CD14-positive monocyte (primary cell): Measurements from ENCODE around the gene KDM4C. TPM values are rescaled to one million over a fixed set of nuclear protein-coding genes. Genes with fewer than 3 reads are reported as not detected.
A peak's percentile ranks its signal among the peaks of the same experiment; 100 is the strongest.

Experiments
- DNase-seq, 3 donors: peaks; one replicate each; pipeline ENCODE4 v3.0.0-alpha.2; 2011 to 2022
- H2AFZ ChIP-seq: 2 replicates; pipeline ENCODE4 v1.6.0; 2012; ENCODE audit warnings: mild to moderate bottlenecking, low read depth, low read length, inconsistent platforms; ENCODE audit not compliant: insufficient read depth, poor library complexity, severe bottlenecking
- H3K27ac ChIP-seq, 2 donors: 1 replicate in 1 of 2; 2 replicates in 1 of 2; pipeline ENCODE4 v1.5.1; 2012 to 2013; ENCODE audit warnings: low read length in 2 of 2, control low read depth in 1 of 2, inconsistent platforms in 1 of 2, low read depth in 1 of 2, mild to moderate bottlenecking in 1 of 2
- H3K27me3 ChIP-seq, 2 donors: one replicate each; pipeline versions ENCODE4 v1.6.0 to v1.6.1; 2011 to 2013; ENCODE audit warnings: low read length in 2 of 2; ENCODE audit not compliant: control insufficient read depth in 2 of 2, insufficient read depth in 2 of 2
- H3K36me3 ChIP-seq, 2 donors: replicated peaks in 1 of 2; 1 replicate in 1 of 2; 2 replicates in 1 of 2; pipeline versions ENCODE4 v1.5.1 to v1.6.1; 2012 to 2013; ENCODE audit warnings: low read length in 2 of 2, control low read depth in 1 of 2, inconsistent platforms in 1 of 2, mild to moderate bottlenecking in 1 of 2; ENCODE audit not compliant: insufficient read depth in 2 of 2, control insufficient read depth in 1 of 2
- H3K4me1 ChIP-seq, 2 donors: 1 replicate in 1 of 2; 2 replicates in 1 of 2; pipeline versions ENCODE4 v1.5.1 to v1.6.1; 2012 to 2013; ENCODE audit warnings: low read length in 2 of 2, control low read depth in 1 of 2, inconsistent platforms in 1 of 2, mild to moderate bottlenecking in 1 of 2, moderate library complexity in 1 of 2; ENCODE audit not compliant: insufficient read depth in 2 of 2, control insufficient read depth in 1 of 2
- H3K4me2 ChIP-seq: replicated peaks from 2 replicates; pipeline ENCODE3; 2012; ENCODE audit warnings: low read length, moderate library complexity, mild to moderate bottlenecking; ENCODE audit not compliant: poor library complexity, severe bottlenecking; ENCODE audit errors: extremely low read depth
- H3K4me3 ChIP-seq, 3 experiments: fragments of 200-600 bp in 1 of 3; sonication (generic) in 1 of 3; replicated peaks in 1 of 3; 1 replicate in 2 of 3; 2 replicates in 1 of 3; pipeline ENCODE4 v1.5.1; 2011 to 2013; ENCODE audit warnings: low read length in 3 of 3, mild to moderate bottlenecking in 3 of 3, control low read depth in 2 of 3, low read depth in 2 of 3, inconsistent platforms in 1 of 3, moderate library complexity in 1 of 3
- H3K79me2 ChIP-seq: 2 replicates; pipeline ENCODE4 v1.6.0; 2012; ENCODE audit warnings: mild to moderate bottlenecking, control low read depth, inconsistent platforms, low read length, moderate library complexity; ENCODE audit not compliant: insufficient read depth
- H3K9ac ChIP-seq: 2 replicates; pipeline ENCODE4 v1.6.0; 2017; ENCODE audit warnings: low read length, mild to moderate bottlenecking; ENCODE audit not compliant: insufficient read depth, poor library complexity, severe bottlenecking
- H3K9me3 ChIP-seq, 2 donors: replicated peaks in 1 of 2; 1 replicate in 1 of 2; 2 replicates in 1 of 2; pipeline versions ENCODE4 v1.5.1 to v1.6.1; 2012 to 2013; ENCODE audit warnings: low read length in 2 of 2, control low read depth in 1 of 2; ENCODE audit not compliant: control insufficient read depth in 1 of 2, insufficient read depth in 1 of 2
- H4K20me1 ChIP-seq: 2 replicates; pipeline ENCODE4 v1.6.0; 2012; ENCODE audit warnings: mild to moderate bottlenecking, low read length, control low read depth, moderate library complexity; ENCODE audit not compliant: insufficient read depth
- H3K27ac Mint-ChIP-seq, 7 donors: one replicate each; pipeline ENCODE4 v1.8.0; 2020; ENCODE audit warnings: mild to moderate bottlenecking in 7 of 7, mixed read lengths in 7 of 7, moderate library complexity in 6 of 7, inconsistent platforms in 2 of 7
- H3K27me3 Mint-ChIP-seq, 3 donors: one replicate each; pipeline ENCODE4 v1.8.0; 2021 to 2022; ENCODE audit warnings: low read depth in 3 of 3, mild to moderate bottlenecking in 3 of 3, mixed read lengths in 3 of 3, moderate library complexity in 3 of 3, inconsistent platforms in 1 of 3
- H3K36me3 Mint-ChIP-seq, 2 donors: one replicate each; pipeline ENCODE4 v1.8.0; 2020; ENCODE audit warnings: mixed read lengths in 2 of 2, inconsistent platforms in 1 of 2, mild to moderate bottlenecking in 1 of 2
- H3K4me1 Mint-ChIP-seq: one replicate; pipeline ENCODE4 v1.8.0; 2020; ENCODE audit warnings: mild to moderate bottlenecking, mixed read lengths
- H3K4me3 Mint-ChIP-seq, 2 donors: one replicate each; pipeline ENCODE4 v1.8.0; 2020; ENCODE audit warnings: mild to moderate bottlenecking in 2 of 2, mixed read lengths in 2 of 2, moderate library complexity in 1 of 2
- H3K9me3 Mint-ChIP-seq, 7 donors: one replicate each; pipeline ENCODE4 v1.8.0; 2020 to 2022; ENCODE audit warnings: mixed read lengths in 7 of 7, mild to moderate bottlenecking in 6 of 7, moderate library complexity in 6 of 7, inconsistent platforms in 2 of 7
- CTCF ChIP-seq: fragments of 200-600 bp; IDR thresholded peaks from one replicate; pipeline ENCODE4 v1.8.0; 2022; ENCODE audit warnings: antibody characterized with exemption, mild to moderate bottlenecking
- WGBS: methylation state at CpG from one replicate; pipeline ENCODE4 v1.1.5; 2013; ENCODE audit warnings: missing lambda C conversion rate; ENCODE audit not compliant: insufficient coverage; 5-methylcytosine and 5-hydroxymethylcytosine counted together
- intact Hi-C, 2 donors: fragments of 100-400 bp; cut with micrococcal nuclease; formaldehyde crosslinking; loops; one replicate each; pipeline versions ENCODE4 v1.15.0 to v1.15.1; 2023
- polyA plus RNA-seq, 3 donors: library from polyadenylated mRNA; depleted of rRNA in 1 of 3; unstranded in 2 of 3; stranded (reverse) in 1 of 3; fragments of 300-500 nt in 2 of 3; fragments of >200 nt in 1 of 3; fragmentation: Illumina TruSeq in 2 of 3; gene quantifications; 1 replicate in 2 of 3; 2 replicates in 1 of 3; pipeline ENCODE4 v1.2.3, GENCODE V29; 2012 to 2021

Gene KDM4C
- polyA plus RNA-seq, 3 donors, result 15.2 to 36.2 (median 17.1) TPM

- Mint-ChIP-seq H3K4me1 (peaks cover 9% of the 10 kb centered on the region), H3K36me3 (peaks cover 55% of the 10 kb centered on the region in 2 donors), H3K4me3 (no peak overlapping the region), H3K27ac (peak overlapping the region in 1 of 7 donors; percentile 44), H3K9me3 (no peaks in the 10 kb centered on the region), H3K27me3 (no peaks in the 10 kb centered on the region)
- TF ChIP-seq CTCF, result no peak
- no peaks in the 10 kb centered on the region for H3K9me3 ChIP-seq
- peaks cover 0 to 7% of the 10 kb centered on the region in 2 donors for H3K4me1 ChIP-seq
- no peaks in the 10 kb centered on the region for H3K27me3 ChIP-seq
- WGBS, result 100% methylated on average over 2 of the region's 7 CpGs
- DNase-seq, result no peak
- H3K9ac ChIP-seq, result no peak overlapping the region
- H3K36me3 ChIP-seq, result peaks cover 32 to 66% of the 10 kb centered on the region in 2 donors
- no peak overlapping the region for H3K4me2 ChIP-seq
- H2AFZ ChIP-seq, result no peak overlapping the region
- H3K27ac ChIP-seq, result no peak overlapping the region
- H3K4me3 ChIP-seq, result no peak overlapping the region
- H3K79me2 ChIP-seq, result no peaks in the 10 kb centered on the region
- intact Hi-C loops, result no loop called here
- H4K20me1 ChIP-seq, result peaks cover 29% of the 10 kb centered on the region
Measured at GRCh38 chr9:6897898-6898302, 140.1 kb downstream of the KDM4C start.

DNA sequence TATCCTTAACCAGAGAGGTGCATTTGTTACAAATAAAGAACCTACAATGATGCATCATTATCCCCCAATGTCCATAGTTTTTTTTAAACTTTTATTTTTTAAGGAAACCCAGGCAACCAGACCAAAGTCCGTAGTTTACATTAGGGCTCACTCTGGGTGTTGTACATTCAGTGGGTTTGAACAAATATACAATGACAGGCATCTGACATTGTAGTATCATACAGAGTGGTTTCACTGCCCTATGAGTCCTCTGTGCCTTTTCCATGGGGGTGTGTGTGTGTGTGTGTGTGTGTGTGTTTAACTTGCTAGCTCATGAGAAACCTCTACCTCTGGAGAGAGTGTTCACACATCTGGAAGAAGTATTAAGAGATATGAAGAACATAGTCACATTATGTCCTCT lies 141.5 kb downstream of the KDM4C start:
- DNase-seq, result no peak
- H3K9me3 ChIP-seq, result no peaks in the 10 kb centered on the region
- H4K20me1 ChIP-seq, result peaks cover 29% of the 10 kb centered on the region
- WGBS, result no CpG with 5 or more reads among the region's 1 CpG
- intact Hi-C loops, result no loop called here
- Mint-ChIP-seq H3K27me3 (no peaks in the 10 kb centered on the region), H3K9me3 (no peaks in the 10 kb centered on the region), H3K36me3 (peaks cover 47 to 48% of the 10 kb centered on the region in 2 donors), H3K4me1 (peaks cover 9% of the 10 kb centered on the region), H3K4me3 (no peak overlapping the region), H3K27ac (no peak overlapping the region)
- no peak overlapping the region for H3K9ac ChIP-seq
- peaks cover 20 to 55% of the 10 kb centered on the region in 2 donors for H3K36me3 ChIP-seq
- no peak for TF ChIP-seq CTCF
- H3K27ac ChIP-seq, result no peak overlapping the region
- no peak overlapping the region for H3K4me3 ChIP-seq
- no peak overlapping the region for H3K4me2 ChIP-seq
- H3K4me1 ChIP-seq, result peaks cover 0 to 7% of the 10 kb centered on the region in 2 donors
- no peaks in the 10 kb centered on the region for H3K27me3 ChIP-seq
- no peak overlapping the region for H2AFZ ChIP-seq
- H3K79me2 ChIP-seq, result no peaks in the 10 kb centered on the region
